IMR-90 (cell line): ENCODE results near the gene ARHGAP24. TPM values are rescaled to one million over a fixed set of nuclear protein-coding genes. Genes with fewer than 3 reads are reported as not detected.

ENCODE experiments used
- ATAC-seq: fragments of 200-7000 bp; cut with Tn5 transposase; 2 replicates; pipeline ENCODE4 v1.9.1; 2020; ENCODE audit warnings: low read depth, mild to moderate bottlenecking, moderate library complexity
- BruUV-seq: library from RNA; stranded (reverse); fragments of 400-500 nt; replicated peaks from 2 replicates; lab custom pipeline; 2021; lab: Mats Ljungman, UMichigan
- CTCF ChIA-PET: fragments of 300-600 bp; formaldehyde crosslinking; extraction: SDS; loops from one replicate; lab custom pipeline; 2021; ENCODE audit warnings: antibody characterized with exemption; lab: Yijun Ruan, JAX
- POLR2A ChIA-PET: fragments of 300-600 bp; sonication (Branson Sonifier 250); formaldehyde crosslinking; loops from one replicate; lab custom pipeline; 2022; ENCODE audit warnings: antibody characterized with exemption; ENCODE audit not compliant: unreplicated experiment; lab: Charles Lee
- DNase-seq: peaks from one replicate; pipeline ENCODE4 v3.0.0; 2013
- H2AFZ ChIP-seq: replicated peaks from 2 replicates; pipeline ENCODE3; 2013; ENCODE audit warnings: low read length, mild to moderate bottlenecking; ENCODE audit not compliant: poor library complexity
- H2AK5ac ChIP-seq: 2 replicates; pipeline ENCODE4 v1.6.1; 2013; ENCODE audit warnings: low read depth, low read length, inconsistent platforms
- H2AK9ac ChIP-seq: replicated peaks from 2 replicates; pipeline ENCODE3; 2013; ENCODE audit warnings: mild to moderate bottlenecking, low read depth, low read length, moderate library complexity; ENCODE audit not compliant: poor library complexity
- H2BK120ac ChIP-seq: 2 replicates; pipeline ENCODE4 v1.6.1; 2013; ENCODE audit warnings: low read depth, low read length, inconsistent platforms
- H2BK15ac ChIP-seq: 3 replicates; pipeline ENCODE4 v1.6.1; 2013; ENCODE audit warnings: low read depth, low read length, inconsistent platforms
- H2BK20ac ChIP-seq: 2 replicates; pipeline ENCODE4 v1.6.1; 2013; ENCODE audit warnings: low read depth, mild to moderate bottlenecking, inconsistent platforms, low read length, moderate library complexity
- H2BK5ac ChIP-seq: 2 replicates; pipeline ENCODE4 v1.6.1; 2013; ENCODE audit warnings: mild to moderate bottlenecking, low read depth, low read length, inconsistent platforms; ENCODE audit not compliant: poor library complexity, severe bottlenecking
- H3K14ac ChIP-seq: replicated peaks from 2 replicates; pipeline ENCODE4 v1.6.1; 2013; ENCODE audit warnings: low read depth, low read length, inconsistent platforms
- H3K18ac ChIP-seq: 2 replicates; pipeline ENCODE4 v1.6.1; 2013; ENCODE audit warnings: low read depth, low read length, control low read depth
- H3K23ac ChIP-seq: 2 replicates; pipeline ENCODE4 v1.6.1; 2013; ENCODE audit warnings: low read depth, low read length, inconsistent platforms
- H3K27ac ChIP-seq: 2 replicates; pipeline ENCODE4 v1.5.1; 2013; ENCODE audit warnings: mild to moderate bottlenecking, control low read depth, low read length; ENCODE audit not compliant: insufficient read depth
- H3K27me3 ChIP-seq: 2 replicates; pipeline ENCODE4 v1.6.1; 2013; ENCODE audit warnings: low read length; ENCODE audit not compliant: control insufficient read depth, insufficient read depth
- H3K36me3 ChIP-seq: 2 replicates; pipeline ENCODE4 v1.6.1; 2013; ENCODE audit warnings: low read length, mixed read lengths; ENCODE audit not compliant: control insufficient read depth, insufficient read depth
- H3K4ac ChIP-seq: 2 replicates; pipeline ENCODE4 v1.6.1; 2013; ENCODE audit warnings: low read depth, low read length, inconsistent platforms
- H3K4me1 ChIP-seq: 2 replicates; pipeline ENCODE4 v1.6.1; 2013; ENCODE audit warnings: low read length, mixed read lengths; ENCODE audit not compliant: control insufficient read depth, insufficient read depth
- H3K4me2 ChIP-seq: 2 replicates; pipeline ENCODE4 v1.6.1; 2013; ENCODE audit warnings: low read depth, mild to moderate bottlenecking, control low read depth, low read length, moderate library complexity
- H3K4me3 ChIP-seq: 2 replicates; pipeline ENCODE4 v1.5.1; 2013; ENCODE audit warnings: low read depth, mild to moderate bottlenecking, control low read depth, low read length, moderate library complexity; ENCODE audit not compliant: insufficient read depth
- H3K56ac ChIP-seq: 2 replicates; pipeline ENCODE4 v1.6.1; 2013; ENCODE audit warnings: low read length, inconsistent platforms; ENCODE audit not compliant: insufficient read depth; ENCODE audit errors: extremely low read depth
- H3K79me1 ChIP-seq, 2 experiments: 2 replicates each; pipeline ENCODE4 v1.6.1; 2013; ENCODE audit warnings: low read length in 2 of 2, inconsistent platforms in 1 of 2, low read depth in 1 of 2
- H3K9ac ChIP-seq: 2 replicates; pipeline ENCODE4 v1.6.1; 2013; ENCODE audit warnings: low read depth, low read length, control low read depth
- H3K9me1 ChIP-seq: 2 replicates; pipeline ENCODE4 v1.6.1; 2013; ENCODE audit warnings: low read length, inconsistent platforms; ENCODE audit not compliant: insufficient read depth
- H3K9me3 ChIP-seq: 2 replicates; pipeline ENCODE4 v1.6.1; 2013; ENCODE audit warnings: low read length; ENCODE audit not compliant: control insufficient read depth, insufficient read depth
- H4K20me1 ChIP-seq: 2 replicates; pipeline ENCODE4 v1.6.1; 2013; ENCODE audit warnings: low read length, inconsistent platforms; ENCODE audit not compliant: insufficient read depth
- H4K5ac ChIP-seq: 2 replicates; pipeline ENCODE4 v1.6.1; 2013; ENCODE audit warnings: mild to moderate bottlenecking, low read depth, low read length, control low read depth
- H4K8ac ChIP-seq, 2 experiments: 2 replicates each; pipeline ENCODE4 v1.6.1; 2013; ENCODE audit warnings: low read depth in 2 of 2, low read length in 2 of 2, control low read depth in 1 of 2, inconsistent platforms in 1 of 2
- H4K91ac ChIP-seq: 2 replicates; pipeline ENCODE4 v1.6.1; 2013; ENCODE audit warnings: low read depth, low read length, inconsistent platforms; ENCODE audit not compliant: insufficient read depth
- CEBPB ChIP-seq: IDR thresholded peaks from 2 replicates; pipeline ENCODE4 v1.6.1; 2012; ENCODE audit warnings: low read depth, low read length, improper control_type of control experiment
- SMC3 ChIP-seq: fragments of 150-350 bp; IDR thresholded peaks from 2 replicates; pipeline ENCODE4 v1.6.1; 2016; ENCODE audit warnings: low read depth, mild to moderate bottlenecking, antibody characterized with exemption, low read length, moderate library complexity
- WGBS, 2 experiments: methylation state at CpG; one replicate each; pipeline versions ENCODE4 v1.1.5 to v1.1.7; 2013; ENCODE audit warnings: missing lambda C conversion rate in 2 of 2; ENCODE audit not compliant: insufficient read length in 1 of 2; ENCODE audit errors: extremely low coverage in 2 of 2; 5-methylcytosine and 5-hydroxymethylcytosine counted together
- dilution Hi-C: fragments of 300-500 bp; cut with HindIII; formaldehyde crosslinking; loops from one replicate; pipeline ENCODE4 v1.14.3; 2018; ENCODE audit warnings: low sequenced_read_pairs; ENCODE audit not compliant: unreplicated experiment
- in situ Hi-C: fragments of 300-500 bp; cut with MboI; formaldehyde crosslinking; loops from 3 replicates; pipeline ENCODE4 v1.14.3; 2019; ENCODE audit warnings: low sequenced_read_pairs, inconsistent platforms, mixed read lengths
- intact Hi-C: fragments of 100-400 bp; cut with micrococcal nuclease; formaldehyde crosslinking; loops from 2 replicates; pipeline ENCODE4 v1.10.0; 2022
- polyA plus RNA-seq, 3 experiments: library from polyadenylated mRNA; depleted of rRNA; stranded (reverse); fragments of >200 nt; gene quantifications; 2 replicates each; pipeline ENCODE4 v1.2.3, GENCODE V29; 2012; ENCODE audit warnings: low replicate concordance in 1 of 3
- total RNA-seq: library from RNA; depleted of rRNA; stranded (reverse); fragments of >200 nt; gene quantifications from 2 replicates; pipeline ENCODE4 v1.2.3, GENCODE V29; 2012

Gene ARHGAP24
- total and polyA plus RNA-seq, 2 of the 4 experiments (the other 2 are of a cell fraction) = 11.9 to 24.0 TPM

- DNase-seq = no peak
- H2AK9ac ChIP-seq = no peak overlapping the region
- in situ Hi-C loops (no loop called here), intact Hi-C loops (no loop called here), dilution Hi-C loops (no loop called here)
- no peak overlapping the region for H4K5ac ChIP-seq
- no peak overlapping the region for H3K4me2 ChIP-seq
- no peak overlapping the region for H3K9ac ChIP-seq
- H3K4ac ChIP-seq = no peak overlapping the region
- BruUV-seq = no TSS peak
- TF ChIP-seq CEBPB = no peak
- no peak for TF ChIP-seq SMC3
- no peak overlapping the region for H2BK5ac ChIP-seq
- no peak overlapping the region for H4K91ac ChIP-seq
- no CpG with 5 or more reads among the region's 6 CpGs for WGBS, 2 experiments
- CTCF ChIA-PET = no interaction called here
- H2BK15ac ChIP-seq = no peak overlapping the region
- H3K9me1 ChIP-seq = 0 out of 2 replicates have a peak, but pooled peaks cover 3% of the 10 kb centered on the region
- no peak overlapping the region for H2AFZ ChIP-seq
- H2BK20ac ChIP-seq = no peak overlapping the region
- no peak overlapping the region for H4K8ac ChIP-seq
- no peak overlapping the region for H3K27ac ChIP-seq
- no peak overlapping the region for H2BK120ac ChIP-seq
- H3K18ac ChIP-seq = no peak overlapping the region
- no peak overlapping the region for H3K23ac ChIP-seq
- H3K4me1 ChIP-seq = no peaks in the 10 kb centered on the region
- peaks cover 2% of the 10 kb centered on the region; the same call in 1 of the 2 replicates for H3K36me3 ChIP-seq
- H4K20me1 ChIP-seq = no peaks in the 10 kb centered on the region
- no peak overlapping the region for H2AK5ac ChIP-seq
- H3K56ac ChIP-seq = no peak overlapping the region
- ATAC-seq = no peak
- no peak overlapping the region for H3K4me3 ChIP-seq
- no peak overlapping the region for H3K14ac ChIP-seq
- no peaks in the 10 kb centered on the region for H3K9me3 ChIP-seq
- peaks cover 10 to 13% of the 10 kb centered on the region in 2 experiments; a peak in 3 of 4 replicates for H3K79me1 ChIP-seq
- POLR2A ChIA-PET = no interaction called here
- no peaks in the 10 kb centered on the region for H3K27me3 ChIP-seq
Measured at GRCh38 chr4:85939595-85939994, 464.6 kb downstream of the ARHGAP24 start.
